NCI-H2081 treated with DMSO at 0.1 percent for 48 hours (cell line): ENCODE results near the gene RGPD5.
"Not testable (repeated sequence)": the region's sequence is repeated elsewhere in the genome, so short reads cannot be mapped to it uniquely, and the experiment has no call there.

Experiments
- DNase-seq: peaks from one replicate; lab custom pipeline; 2025; lab: John Stamatoyannopoulos, UW

RGPD5 gene

DNA sequence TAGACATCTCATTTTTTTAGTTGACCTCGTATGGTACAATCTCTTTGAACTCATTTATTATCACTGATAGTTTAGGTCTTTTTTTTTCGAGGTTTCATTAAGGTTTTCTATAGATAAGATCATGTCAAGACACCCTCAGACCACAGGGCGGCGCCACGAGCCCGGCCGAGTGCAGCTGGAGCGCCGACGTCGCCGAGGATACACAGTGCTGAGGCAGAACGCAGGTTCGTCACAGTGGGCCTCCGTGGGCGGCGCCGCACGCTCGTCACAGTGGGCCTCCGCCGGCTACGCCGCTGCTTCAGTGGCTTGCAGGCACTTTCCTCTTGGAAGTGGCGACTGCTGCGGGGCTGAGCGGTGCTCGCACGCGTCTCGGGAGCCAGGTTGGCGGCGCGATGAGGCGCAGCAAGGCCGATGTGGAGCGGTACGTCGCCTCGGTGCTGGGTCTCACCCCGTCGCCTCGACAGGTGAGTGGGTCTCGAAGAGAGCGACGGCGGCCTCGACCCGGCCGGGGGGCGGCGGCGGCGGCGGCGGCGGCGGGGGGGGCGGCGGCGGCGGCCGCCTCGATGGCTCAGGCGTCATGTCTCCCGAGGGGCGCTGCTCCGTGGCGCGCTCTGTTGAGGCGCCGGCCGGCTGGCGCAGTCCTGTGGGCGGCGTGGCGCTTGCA is at the start of gene RGPD5:
Gene RGPD5 (plus strand): TSS at position 232 of the 664 bp plus-strand sequence. CDS start 161 bp downstream, at position 393.
- not testable (repeated sequence) for DNase-seq

DNA sequence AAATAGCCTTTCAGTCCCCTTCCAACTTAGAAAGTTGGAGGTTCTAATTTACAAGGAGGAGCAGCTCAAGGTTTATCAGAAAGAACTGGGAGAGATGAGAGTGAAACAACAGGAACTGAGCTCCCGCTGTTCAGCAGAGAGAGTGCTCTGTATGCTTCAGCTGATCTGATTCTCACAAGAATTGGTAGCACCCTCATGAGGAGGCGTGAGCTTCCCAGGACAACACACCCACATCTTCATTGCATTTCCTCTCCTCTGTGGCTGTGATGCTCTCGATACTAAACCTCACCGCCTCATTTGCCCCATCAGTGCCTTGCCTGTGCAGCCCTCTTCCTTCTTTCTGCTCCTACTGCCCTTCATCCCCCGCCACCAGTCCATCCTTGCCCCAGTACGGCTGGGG is 42.5 kb upstream of the RGPD5 start:
- DNase-seq, result not testable (repeated sequence)

DNA sequence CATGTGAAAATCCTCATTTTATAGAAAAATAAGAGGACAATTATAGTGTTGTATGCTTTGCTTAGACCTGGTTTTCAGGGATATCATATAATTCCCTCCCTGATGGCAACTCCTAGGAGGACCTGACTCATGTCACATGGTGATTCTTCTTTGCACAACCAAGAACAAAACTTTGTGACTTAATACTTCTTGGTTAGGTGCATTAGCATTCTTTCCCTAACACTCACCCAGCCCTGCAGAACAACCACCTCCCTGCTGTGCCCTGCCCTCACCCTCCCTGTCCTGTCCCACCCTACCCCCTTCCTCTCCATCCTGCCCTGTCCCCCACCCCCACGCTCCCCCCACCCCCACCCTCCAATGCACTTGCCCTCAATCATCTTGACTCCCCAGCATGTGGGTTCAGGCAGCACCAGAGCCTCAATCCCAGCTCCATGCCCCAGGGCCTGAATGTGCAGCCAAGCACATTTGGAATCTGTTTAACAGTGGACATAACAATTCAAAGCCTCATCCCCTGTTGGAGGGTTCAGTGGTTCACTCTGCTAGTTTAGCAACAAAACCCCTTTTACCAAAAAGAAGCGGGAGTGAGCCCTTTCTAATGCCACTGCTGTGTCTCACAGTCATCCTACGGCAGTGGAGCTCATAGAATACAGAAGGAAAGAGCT is 36.8 kb upstream of the RGPD5 start:
- DNase-seq, result not testable (repeated sequence)

GRCh38 chr2:109760265-109761042 is 33.7 kb upstream of the RGPD5 start:
- not testable (repeated sequence) for DNase-seq

- DNase-seq, result not testable (repeated sequence)
These were observed 33.1 kb upstream of the RGPD5 start for GRCh38 chr2:109761043-109761454.

- DNase-seq, result not testable (repeated sequence)
These were observed 32.1 kb upstream of the RGPD5 start for GRCh38 chr2:109761976-109762375.

- DNase-seq, result not testable (repeated sequence)
These were observed 28.0 kb upstream of the RGPD5 start for GRCh38 chr2:109766074-109766473.

DNA sequence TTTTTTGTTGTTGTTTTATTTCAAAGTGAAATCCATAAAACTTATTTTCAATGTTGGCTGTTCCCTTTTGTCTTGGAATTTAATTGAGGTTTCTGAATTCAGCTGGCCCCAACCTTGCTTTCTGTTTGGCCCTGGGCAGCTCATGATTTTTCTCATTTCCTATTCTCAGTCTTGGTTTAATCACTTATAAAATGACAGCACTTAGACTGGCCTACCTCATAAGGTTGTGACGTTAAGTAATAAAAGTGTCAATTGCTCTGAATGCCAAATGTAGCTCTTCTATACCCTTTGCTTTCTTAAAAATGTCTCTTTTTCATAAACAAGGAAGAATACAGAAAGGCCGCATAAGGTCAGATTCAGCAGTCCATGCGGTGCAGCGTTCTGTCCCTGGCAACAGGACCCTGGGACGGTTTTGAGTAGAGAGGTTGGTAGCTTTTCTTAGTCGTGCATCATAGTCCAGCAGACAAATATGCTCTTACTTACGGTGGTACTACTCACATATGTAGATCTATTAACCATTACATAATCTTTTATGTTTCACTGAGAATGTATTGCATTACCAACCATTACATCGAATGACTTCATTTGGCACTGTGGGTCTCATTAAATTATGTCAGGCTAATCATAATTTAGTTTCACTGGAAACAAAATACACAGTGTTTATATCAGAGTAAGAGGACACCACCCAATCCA is 27.1 kb upstream of the RGPD5 start:
- DNase-seq, result not testable (repeated sequence)

DNA sequence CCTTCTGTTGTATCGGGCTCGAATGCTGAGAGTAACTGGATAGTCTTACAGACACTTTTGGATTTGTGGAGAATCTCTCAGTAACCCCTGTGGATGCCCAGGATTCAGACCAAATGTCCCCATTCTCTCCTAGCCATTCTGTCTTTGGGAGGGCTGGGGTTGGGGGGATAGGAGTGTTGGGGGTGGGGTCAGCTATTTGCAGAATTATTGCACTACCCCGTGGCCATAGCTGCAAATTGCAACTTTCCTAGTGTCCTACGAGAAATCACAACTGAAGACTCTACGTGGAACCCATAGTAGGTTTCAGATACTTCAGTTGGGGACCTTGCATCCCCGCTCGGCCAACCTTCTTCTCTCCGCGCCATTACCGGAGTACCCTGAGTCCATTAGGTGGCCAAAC is 25.2 kb upstream of the RGPD5 start:
- DNase-seq, result not testable (repeated sequence)

DNA sequence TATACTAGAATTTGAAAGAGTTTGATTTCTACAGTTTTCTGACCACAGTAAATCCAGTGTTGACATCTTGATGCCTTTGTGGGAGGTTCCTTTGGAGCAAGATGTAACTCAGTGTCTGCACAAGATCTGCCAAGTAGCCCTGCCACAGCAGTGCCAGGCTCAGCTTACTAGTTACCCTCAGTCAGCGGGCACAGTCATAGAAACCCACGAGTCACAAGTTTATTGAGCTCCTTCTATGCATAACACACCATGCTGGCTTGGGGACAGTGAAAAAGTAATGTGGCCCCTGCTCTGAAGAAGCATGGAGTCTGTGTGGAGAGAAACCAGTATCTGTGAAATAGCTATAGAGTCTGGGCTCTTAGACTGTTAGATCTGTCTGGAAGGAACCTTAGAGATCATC is 15.0 kb upstream of the RGPD5 start:
- not testable (repeated sequence) for DNase-seq

- DNase-seq, result not testable (repeated sequence)
These were observed 12.8 kb upstream of the RGPD5 start for GRCh38 chr2:109781147-109781816.

DNA sequence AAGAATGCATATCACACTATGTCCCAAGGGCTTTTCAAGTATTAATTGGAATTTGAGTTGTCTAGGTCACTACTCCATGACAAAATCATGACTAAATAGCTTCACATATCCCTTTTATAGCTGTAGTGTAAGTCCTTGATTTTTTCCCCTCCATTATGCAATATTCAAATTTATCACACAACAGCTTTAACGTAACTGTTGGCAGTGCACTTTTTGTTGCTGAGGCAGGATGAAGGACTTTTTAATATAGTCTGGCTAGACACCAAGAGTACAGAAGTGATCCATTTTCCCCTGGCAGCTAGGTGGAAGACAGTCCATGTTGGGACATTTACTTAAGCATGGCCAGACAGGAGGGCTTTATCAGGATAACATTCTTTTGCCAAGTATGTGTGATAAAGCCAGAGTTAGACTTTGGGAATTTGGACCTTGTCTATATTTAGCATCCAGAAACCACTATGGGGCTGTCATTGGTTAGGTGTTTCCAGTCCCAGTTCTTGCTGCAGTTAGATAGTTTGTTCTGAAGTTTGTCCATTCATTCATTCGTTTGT is 11.6 kb upstream of the RGPD5 start:
- not testable (repeated sequence) for DNase-seq

DNA sequence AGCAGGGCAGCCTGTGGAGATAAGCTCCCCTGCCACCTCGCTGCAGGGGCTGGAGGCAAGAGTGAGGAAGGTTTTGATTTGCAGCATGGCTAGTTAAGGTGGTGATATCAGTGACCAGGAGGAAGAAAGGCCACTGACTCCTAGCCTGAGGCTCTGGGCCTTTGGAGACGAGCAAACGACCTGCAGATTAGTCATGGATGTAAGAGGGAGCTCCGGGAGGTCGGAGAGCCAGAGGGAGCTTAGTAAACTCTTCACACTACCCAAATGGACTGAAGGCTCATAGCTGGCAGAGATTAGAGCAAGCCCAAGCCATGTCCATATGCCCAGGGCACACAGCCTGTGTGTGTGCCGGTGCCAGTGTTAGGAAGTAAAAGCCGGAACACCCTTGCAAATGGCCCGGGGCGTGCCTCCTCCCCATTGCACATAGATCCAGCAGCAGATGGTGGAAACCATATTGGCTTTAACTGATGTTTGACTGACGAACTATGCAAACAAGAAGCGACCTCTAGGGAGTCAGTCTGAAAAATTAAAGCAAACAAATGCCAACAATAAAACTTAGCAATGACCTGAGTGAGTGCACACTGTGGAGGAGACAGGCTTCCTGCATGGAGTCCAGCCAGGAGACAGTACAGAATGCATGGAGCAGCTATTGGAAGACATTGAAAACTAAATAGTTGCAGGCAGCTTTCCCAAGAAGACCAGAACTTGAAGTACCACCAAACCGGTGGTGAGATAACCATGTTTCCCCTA is 2.4 kb upstream of the RGPD5 start:
- DNase-seq, result not testable (repeated sequence)

DNA sequence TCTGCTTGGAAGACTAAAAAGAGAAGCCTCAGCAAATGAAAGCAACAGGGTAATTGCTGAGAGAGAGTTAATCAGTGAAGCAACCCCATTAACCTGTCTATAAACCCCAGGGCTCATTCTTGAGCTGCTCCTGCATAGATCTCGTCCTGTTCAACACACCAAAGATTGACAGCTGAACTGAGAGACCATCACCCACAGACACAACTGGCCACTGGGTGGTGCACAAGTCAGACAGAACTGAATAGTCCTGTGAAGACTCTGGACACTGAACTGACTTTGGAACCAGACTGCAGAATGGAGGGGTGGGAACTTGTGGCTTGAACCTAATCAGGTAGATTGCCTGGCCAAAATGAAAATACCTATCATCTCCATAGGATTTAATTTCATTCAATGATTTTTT is 1.4 kb upstream of the RGPD5 start:
- DNase-seq, result not testable (repeated sequence)

GRCh38 chr2:109871129-109871751 is 77.1 kb downstream of the RGPD5 start:
- not testable (repeated sequence) for DNase-seq

DNA sequence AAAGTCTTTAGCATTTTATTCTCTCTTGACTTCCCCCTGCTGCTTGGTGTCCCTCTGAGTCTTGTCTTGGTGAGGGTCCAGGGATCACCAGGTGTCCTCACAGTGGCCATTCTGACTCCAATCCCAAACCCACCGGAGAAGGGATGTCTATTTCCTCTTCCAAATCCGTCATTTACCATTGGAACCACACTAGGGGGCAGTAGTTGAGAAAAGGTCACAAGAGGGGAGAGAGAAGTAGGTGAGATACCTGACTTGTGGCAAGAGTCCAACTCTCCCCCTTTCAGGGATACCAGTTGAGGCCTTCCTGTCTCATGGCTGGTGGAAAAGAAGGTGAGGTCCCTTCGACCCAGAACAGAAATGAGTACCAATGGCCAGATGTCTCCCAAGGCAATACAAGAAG is 82.5 kb downstream of the RGPD5 start:
- DNase-seq, result not testable (repeated sequence)

- not testable (repeated sequence) for DNase-seq
These were observed 88.0 kb downstream of the RGPD5 start for GRCh38 chr2:109882112-109882511.

DNA sequence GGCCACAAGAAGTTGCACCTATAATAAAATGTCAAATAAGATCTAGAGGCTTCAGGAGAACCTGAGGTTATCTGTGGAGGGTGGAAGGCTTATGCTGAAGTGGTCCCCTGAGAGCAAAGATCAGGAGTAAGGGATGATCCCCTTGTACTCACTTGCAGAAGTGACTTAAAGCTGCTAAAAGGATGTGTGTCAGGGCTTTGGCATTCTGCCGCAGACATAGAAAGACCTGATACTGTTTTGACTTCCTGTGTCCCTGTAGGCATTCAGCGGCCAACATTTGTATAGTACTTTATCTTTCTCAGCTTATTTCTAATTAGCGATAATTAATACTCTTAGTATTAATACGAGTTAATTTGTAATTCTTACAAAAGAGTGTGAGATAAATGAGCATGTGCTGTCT is 94.3 kb downstream of the RGPD5 start:
- DNase-seq, result not testable (repeated sequence)

GRCh38 chr2:109889909-109890308 is 95.8 kb downstream of the RGPD5 start:
- DNase-seq, result not testable (repeated sequence)

GRCh38 chr2:109891024-109891423 is 96.9 kb downstream of the RGPD5 start:
- not testable (repeated sequence) for DNase-seq
